Caco-2 (cell line): ENCODE results near the gene VAMP8. TPM values are rescaled to one million over a fixed set of nuclear protein-coding genes. Genes with fewer than 3 reads are reported as not detected.

Source experiments
- BruUV-seq: library from RNA; stranded (reverse); fragments of 400-500 nt; replicated peaks from 2 replicates; lab custom pipeline; 2021; lab: Mats Ljungman, UMichigan
- CTCF ChIA-PET: fragments of 300-600 bp; sonication (Branson Sonifier 250); formaldehyde crosslinking; loops from one replicate; lab custom pipeline; 2022; ENCODE audit warnings: antibody characterized with exemption; lab: Charles Lee
- POLR2A ChIA-PET: fragments of 300-600 bp; sonication (Branson Sonifier 250); formaldehyde crosslinking; loops from one replicate; lab custom pipeline; 2022; ENCODE audit warnings: antibody characterized with exemption; lab: Charles Lee
- DNase-seq, 2 experiments: peaks; one replicate each; pipeline versions ENCODE4 v3.0.0 to v3.0.0-alpha.2; 2020 to 2022
- H3K27me3 ChIP-seq: replicated peaks from 2 replicates; pipeline ENCODE4 v1.6.0; 2011; ENCODE audit warnings: low read length; ENCODE audit not compliant: control insufficient read depth, insufficient read depth
- H3K36me3 ChIP-seq: 2 replicates; pipeline ENCODE4 v1.5.1; 2011; ENCODE audit warnings: low read length; ENCODE audit not compliant: control insufficient read depth, insufficient read depth
- H3K4me1 ChIP-seq: fragments of 250-450 bp; sonication (Bioruptor Pico); 2 replicates; pipeline ENCODE4 v1.5.1; 2020; ENCODE audit warnings: mild to moderate bottlenecking
- H3K4me3 ChIP-seq: 2 replicates; pipeline ENCODE4 v1.5.1; 2011; ENCODE audit warnings: low read depth, mild to moderate bottlenecking, control low read depth, low read length
- H3K9me3 ChIP-seq: fragments of 250-450 bp; sonication (Bioruptor Pico); 2 replicates; pipeline ENCODE4 v1.5.1; 2020; ENCODE audit warnings: mild to moderate bottlenecking, moderate library complexity
- H3K27ac Mint-ChIP-seq: one replicate; pipeline ENCODE4 v1.8.0; 2022; ENCODE audit warnings: mixed read lengths; ENCODE audit not compliant: unreplicated experiment
- H3K27me3 Mint-ChIP-seq: one replicate; pipeline ENCODE4 v1.8.0; 2022; ENCODE audit warnings: mixed read lengths; ENCODE audit not compliant: insufficient read depth, unreplicated experiment
- H3K36me3 Mint-ChIP-seq: one replicate; pipeline ENCODE4 v1.8.0; 2022; ENCODE audit warnings: mild to moderate bottlenecking, mixed read lengths; ENCODE audit not compliant: insufficient read depth, unreplicated experiment
- H3K4me1 Mint-ChIP-seq: one replicate; pipeline ENCODE4 v1.8.0; 2022; ENCODE audit warnings: low read depth, mixed read lengths; ENCODE audit not compliant: unreplicated experiment
- H3K4me3 Mint-ChIP-seq: one replicate; pipeline ENCODE4 v1.8.0; 2022; ENCODE audit warnings: mild to moderate bottlenecking, moderate library complexity, mixed read lengths; ENCODE audit not compliant: unreplicated experiment
- H3K9me3 Mint-ChIP-seq: one replicate; pipeline ENCODE4 v1.8.0; 2022; ENCODE audit warnings: mixed read lengths; ENCODE audit not compliant: unreplicated experiment
- intact Hi-C: fragments of 100-400 bp; cut with micrococcal nuclease; formaldehyde crosslinking; loops from one replicate; pipeline ENCODE4 v1.10.0; 2022; ENCODE audit not compliant: unreplicated experiment
- total RNA-seq: library from RNA; stranded (reverse); gene quantifications from 2 replicates; pipeline ENCODE4 v1.2.3, GENCODE V29; 2022
- TF ChIP-seq, protein P1 (sequence below), 2 experiments: fragments of 200-600 bp in 1 of 2; IDR thresholded peaks; 1 replicate in 1 of 2; 2 replicates in 1 of 2; pipeline versions ENCODE4 v1.5.1 to v1.8.0; 2011 to 2022; ENCODE audit warnings: antibody characterized with exemption in 1 of 2, control low read depth in 1 of 2, inconsistent platforms in 1 of 2, low read depth in 1 of 2, low read length in 1 of 2, mild to moderate bottlenecking in 1 of 2, moderate library complexity in 1 of 2; ENCODE audit not compliant: insufficient read depth in 1 of 2, severe bottlenecking in 1 of 2, unreplicated experiment in 1 of 2

The VAMP8 gene
- total RNA-seq, 1 experiment from 2014 or later, result 85.5 TPM

DNA sequence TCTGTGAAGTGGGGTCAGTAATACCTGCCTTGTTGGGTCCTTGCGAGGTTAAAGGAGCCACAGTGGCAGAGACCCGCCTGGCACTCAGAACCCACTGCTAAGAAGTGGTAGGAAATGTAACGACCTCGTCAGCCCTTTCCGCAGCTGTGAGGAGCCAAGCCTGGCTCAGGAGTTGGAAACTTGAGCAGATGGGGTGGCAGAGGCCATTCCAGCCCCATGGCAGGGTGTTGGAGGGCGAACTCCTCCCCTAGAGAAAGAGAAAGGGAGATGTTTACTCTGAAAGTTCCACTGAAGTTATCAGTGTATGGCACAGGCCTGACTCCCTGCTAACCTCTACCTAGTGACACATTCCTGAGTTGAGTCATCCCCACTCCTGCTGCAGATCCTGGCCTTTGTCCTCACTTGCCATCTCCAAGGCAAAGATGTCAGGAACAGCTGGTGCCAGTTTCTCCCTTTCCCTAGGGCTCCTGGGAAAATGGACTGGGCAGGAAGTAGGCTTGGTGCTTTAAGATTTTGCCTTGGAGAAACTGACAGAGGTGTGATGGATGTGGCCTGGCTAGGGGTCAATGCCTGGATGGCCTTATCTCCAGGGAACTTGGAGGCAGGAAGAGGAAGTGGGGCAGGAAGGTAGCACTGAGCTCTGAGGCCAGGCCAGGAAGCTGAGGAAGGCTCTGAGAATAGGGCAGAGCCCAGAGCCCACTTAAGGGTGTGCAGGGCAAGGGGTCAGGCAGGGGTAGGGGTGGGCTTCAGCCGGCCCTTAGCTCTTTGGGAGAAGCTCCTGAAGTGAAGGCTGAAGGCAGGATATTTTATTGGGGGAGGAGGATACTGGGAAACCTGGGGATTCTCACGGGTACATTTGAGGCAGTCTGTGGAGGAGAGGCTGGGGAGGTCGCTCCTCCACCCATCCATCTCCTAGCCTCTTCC lies 7.7 kb downstream of the VAMP8 start:
- Mint-ChIP-seq H3K36me3 (peaks cover 31% of the 10 kb centered on the region), H3K4me1 (peaks cover 34% of the 10 kb centered on the region), H3K9me3 (no peaks in the 10 kb centered on the region), H3K27ac (peak overlapping the region; percentile 83), H3K4me3 (peak overlapping the region; percentile 76), H3K27me3 (peaks cover 10% of the 10 kb centered on the region)
- DNase-seq, result peak; percentile 79 to 90
- Histone ChIP-seq H3K4me1 (peaks cover 27% of the 10 kb centered on the region), H3K36me3 (no peaks in the 10 kb centered on the region; the same call in 1 of the 2 replicates), H3K9me3 (no peaks in the 10 kb centered on the region), H3K27me3 (no peaks in the 10 kb centered on the region), H3K4me3 (peak overlapping the region; percentile 47)
- BruUV-seq, result TSS peak; percentile 38
- TF ChIP-seq, protein P1, sequence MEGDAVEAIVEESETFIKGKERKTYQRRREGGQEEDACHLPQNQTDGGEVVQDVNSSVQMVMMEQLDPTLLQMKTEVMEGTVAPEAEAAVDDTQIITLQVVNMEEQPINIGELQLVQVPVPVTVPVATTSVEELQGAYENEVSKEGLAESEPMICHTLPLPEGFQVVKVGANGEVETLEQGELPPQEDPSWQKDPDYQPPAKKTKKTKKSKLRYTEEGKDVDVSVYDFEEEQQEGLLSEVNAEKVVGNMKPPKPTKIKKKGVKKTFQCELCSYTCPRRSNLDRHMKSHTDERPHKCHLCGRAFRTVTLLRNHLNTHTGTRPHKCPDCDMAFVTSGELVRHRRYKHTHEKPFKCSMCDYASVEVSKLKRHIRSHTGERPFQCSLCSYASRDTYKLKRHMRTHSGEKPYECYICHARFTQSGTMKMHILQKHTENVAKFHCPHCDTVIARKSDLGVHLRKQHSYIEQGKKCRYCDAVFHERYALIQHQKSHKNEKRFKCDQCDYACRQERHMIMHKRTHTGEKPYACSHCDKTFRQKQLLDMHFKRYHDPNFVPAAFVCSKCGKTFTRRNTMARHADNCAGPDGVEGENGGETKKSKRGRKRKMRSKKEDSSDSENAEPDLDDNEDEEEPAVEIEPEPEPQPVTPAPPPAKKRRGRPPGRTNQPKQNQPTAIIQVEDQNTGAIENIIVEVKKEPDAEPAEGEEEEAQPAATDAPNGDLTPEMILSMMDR (IDR thresholded peaks at IDR 0.05; ENCODE audit: insufficient read depth in 1 of 2, low read depth in 1 of 2, low read length in 1 of 2, severe bottlenecking in 1 of 2, unreplicated experiment in 1 of 2), result no peak
- ChIA-PET POLR2A (interaction anchor here (0.6 to 1.2 kb wide), 5 partner anchors 10 to 523 kb away, joined by 3 to 8 read pairs (median 6); partner anchors contain the start of genes C2orf68, GGCX and RNF181), CTCF (interaction anchor here (0.6 to 1.0 kb wide), 2 partner anchors 13 to 148 kb away, joined by 3 to 9 read pairs; no protein-coding TSS in a partner anchor)
- intact Hi-C loops, result loop anchor here (1.0 kb wide), 4 partner anchors 8 to 24 kb away; partner anchors contain the start of genes GGCX, RNF181, TMEM150A and VAMP8

GRCh38 chr2:85585781-85586105 lies 8.4 kb downstream of the VAMP8 start:
- intact Hi-C loops, result loop anchor here (1.0 kb wide), 4 partner anchors 8 to 24 kb away; partner anchors contain the start of genes GGCX, RNF181, TMEM150A and VAMP8
- H3K4me1 ChIP-seq, result peaks cover 33% of the 10 kb centered on the region
- Mint-ChIP-seq H3K27me3 (peaks cover 10% of the 10 kb centered on the region), H3K9me3 (no peaks in the 10 kb centered on the region), H3K4me1 (peaks cover 41% of the 10 kb centered on the region), H3K27ac (no peak overlapping the region), H3K4me3 (peak overlapping the region; percentile 76), H3K36me3 (peaks cover 31% of the 10 kb centered on the region)
- CTCF ChIA-PET, result interaction anchor here (0.6 to 1.0 kb wide), 2 partner anchors 12 to 148 kb away, joined by 3 to 9 read pairs; no protein-coding TSS in a partner anchor
- DNase-seq, result no peak
- TF ChIP-seq, protein P1 (IDR thresholded peaks at IDR 0.05; ENCODE audit: insufficient read depth in 1 of 2, low read depth in 1 of 2, low read length in 1 of 2, severe bottlenecking in 1 of 2, unreplicated experiment in 1 of 2), result no peak
- no peak overlapping the region for H3K4me3 ChIP-seq
- no peaks in the 10 kb centered on the region for H3K27me3 ChIP-seq
- POLR2A ChIA-PET, result interaction anchor here (1.0 to 1.2 kb wide), 4 partner anchors 9 to 26 kb away, joined by 3 to 8 read pairs (median 6); partner anchors contain the start of genes C2orf68, GGCX and RNF181
- no peaks in the 10 kb centered on the region; the same call in 1 of the 2 replicates for H3K36me3 ChIP-seq
- no peaks in the 10 kb centered on the region for H3K9me3 ChIP-seq
- no TSS peak for BruUV-seq

- ChIA-PET CTCF (interaction anchor here (1.2 kb wide), 1 partner anchor 15 kb away, joined by 10 read pairs; the partner anchor contains the start of gene TMEM150A), POLR2A (interaction anchor here (0.5 to 1.6 kb wide), 4 partner anchors 7 to 50 kb away, joined by 5 to 13 read pairs (median 8); partner anchors contain the start of genes C2orf68, GGCX, MAT2A and RNF181)
- Histone ChIP-seq H3K27me3 (no peaks in the 10 kb centered on the region), H3K4me1 (peaks cover 33% of the 10 kb centered on the region), H3K4me3 (no peak overlapping the region), H3K9me3 (no peaks in the 10 kb centered on the region), H3K36me3 (no peaks in the 10 kb centered on the region)
- Mint-ChIP-seq H3K27me3 (peaks cover 10% of the 10 kb centered on the region), H3K9me3 (no peaks in the 10 kb centered on the region), H3K4me1 (peaks cover 46% of the 10 kb centered on the region), H3K4me3 (no peak overlapping the region), H3K27ac (no peak overlapping the region), H3K36me3 (peaks cover 17% of the 10 kb centered on the region)
- DNase-seq, result no peak
- intact Hi-C loops, result no loop called here
- no TSS peak for BruUV-seq
- TF ChIP-seq, protein P1 (IDR thresholded peaks at IDR 0.05; ENCODE audit: insufficient read depth in 1 of 2, low read depth in 1 of 2, low read length in 1 of 2, severe bottlenecking in 1 of 2, unreplicated experiment in 1 of 2), result no peak
These were observed 10.8 kb downstream of the VAMP8 start for GRCh38 chr2:85588236-85588635.
